ENCODE data around the gene TM6SF1. TPM values are rescaled to one million over a fixed set of nuclear protein-coding genes. Genes with fewer than 3 reads are reported as not detected.

The TM6SF1 gene
- total and polyA plus RNA-seq, 2 of the 8 experiments (the other 6 are each of a cell fraction or from before 2014, with no cell fraction given), result 0.74 to 1.0 TPM

DNA sequence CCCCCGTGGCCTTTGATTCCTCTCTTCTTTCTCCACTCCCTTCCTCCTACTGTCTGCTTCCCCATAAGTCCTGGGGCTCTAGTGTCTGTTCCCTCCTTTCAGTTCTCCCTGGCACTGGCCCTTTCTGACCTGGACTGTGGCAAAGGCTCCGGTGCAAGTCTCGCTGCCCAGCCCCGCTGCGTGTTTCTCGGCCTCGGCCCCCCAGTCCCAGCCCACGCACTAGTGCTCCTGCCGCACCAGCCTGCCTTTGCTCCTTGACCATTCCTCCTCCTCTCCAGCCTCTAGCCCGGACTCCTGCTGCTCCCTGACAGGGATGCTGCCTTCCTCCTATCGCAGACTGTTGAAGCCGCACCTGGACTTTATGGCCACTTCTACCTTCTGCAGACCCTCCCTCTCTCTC, 2.1 kb downstream of the TM6SF1 start (continued):
- no peak for TF ChIP-seq JUND (IDR thresholded peaks at IDR 0.05; ENCODE audit: low read length)
- no peak for TF ChIP-seq BACH1 (IDR thresholded peaks at IDR 0.05; ENCODE audit: low read length)
- no peak for TF ChIP-seq KDM5A (IDR thresholded peaks at IDR 0.05; ENCODE audit: low read length)
- TF ChIP-seq TAF1 (IDR thresholded peaks at IDR 0.05; ENCODE audit: low read depth, low read length), result no peak
- no peak for TF ChIP-seq CREB1 (IDR thresholded peaks at IDR 0.05)

All from H1 (cell line).